H1 (cell line): ENCODE measurements around the gene CTSA. TPM values are rescaled to one million over a fixed set of nuclear protein-coding genes. Genes with fewer than 3 reads are reported as not detected.

Experiments used
- JUN ChIP-seq: IDR thresholded peaks from 2 replicates; pipeline ENCODE4 v1.6.1; 2011; ENCODE audit warnings: low read depth, mild to moderate bottlenecking, improper control_type of control experiment, low read length
- KDM4A ChIP-seq: IDR thresholded peaks from one replicate; pipeline ENCODE4 v1.7.1; 2012; ENCODE audit warnings: low read depth, mild to moderate bottlenecking, moderate library complexity, low read length, inconsistent platforms; ENCODE audit not compliant: severe bottlenecking
- POLR2A ChIP-seq, 2 experiments: IDR thresholded peaks; 1 replicate in 1 of 2; 2 replicates in 1 of 2; pipeline ENCODE4 v1.6.1; 2011; ENCODE audit warnings: low read depth in 2 of 2, low read length in 2 of 2, mild to moderate bottlenecking in 2 of 2; ENCODE audit errors: control extremely low read depth in 1 of 2
- RAD21 ChIP-seq, 2 experiments: IDR thresholded peaks in 1 of 2; conservative IDR thresholded peaks in 1 of 2; 2 replicates each; pipeline ENCODE4 v1.6.1; 2011; ENCODE audit warnings: low read depth in 2 of 2, low read length in 2 of 2, improper control_type of control experiment in 1 of 2, inconsistent platforms in 1 of 2, mild to moderate bottlenecking in 1 of 2, moderate library complexity in 1 of 2
- SP1 ChIP-seq: IDR thresholded peaks from 2 replicates; pipeline ENCODE4 v1.6.1; 2011; ENCODE audit warnings: low read depth, low read length
- polyA plus RNA-seq, 7 experiments: library from polyadenylated mRNA; depleted of rRNA in 3 of 7; stranded (reverse) in 5 of 7; unstranded in 2 of 7; fragments of >200 nt in 5 of 7; fragments of 200-250 nt in 2 of 7; gene quantifications; 1 replicate in 5 of 7; 2 replicates in 1 of 7; 4 replicates in 1 of 7; pipeline versions ENCODE4 v1.2.1 to v1.2.3, GENCODE V29; 2011 to 2013; ENCODE audit warnings: missing spikeins in 2 of 7, mixed read lengths in 2 of 7
- total RNA-seq: library from RNA; stranded (reverse); fragmentation: NEBNext Ultra II Directional; extraction: Animal tissue kit (Norgen Biotek cat#: 25700); gene quantifications from 2 replicates; pipeline ENCODE4 v1.2.1, GENCODE V29; 2021

CTSA gene
- total and polyA plus RNA-seq, 2 of the 8 experiments (the other 6 are each of a cell fraction or from before 2014, with no cell fraction given) = 49.7 to 74.0 TPM

DNA sequence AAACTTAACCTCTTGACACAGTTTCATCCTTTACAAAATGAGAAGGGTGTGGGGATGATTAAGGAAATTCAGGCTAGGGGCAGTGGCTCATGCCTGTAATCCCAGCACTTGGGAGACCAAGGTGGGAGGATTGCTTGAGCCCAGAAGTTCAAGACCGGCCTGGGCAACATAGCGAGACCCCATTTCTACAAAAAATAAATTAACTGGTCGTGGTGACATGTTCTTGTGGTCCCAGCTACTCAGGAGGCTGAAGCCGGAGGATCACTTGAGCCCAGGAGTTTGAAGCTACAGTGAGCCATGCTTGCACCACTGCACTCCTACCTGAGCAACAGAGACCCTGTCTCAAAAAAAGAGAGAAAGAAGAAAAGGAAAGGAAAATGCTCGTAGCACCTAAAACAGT is 24.7 kb upstream of the CTSA start (continued):
- TF ChIP-seq JUN = no peak
- TF ChIP-seq KDM4A = no peak
- TF ChIP-seq POLR2A (IDR thresholded peaks at IDR 0.05; ENCODE audit: control extremely low read depth in 1 of 2, low read depth in 2 of 2, low read length in 2 of 2) = no peak
- no peak for TF ChIP-seq SP1
- TF ChIP-seq RAD21 (IDR thresholded peaks at IDR 0.05 in 1 of 2, conservative IDR thresholded peaks at IDR 0.05 in 1 of 2; ENCODE audit: low read depth in 2 of 2, low read length in 2 of 2) = no peak
